SH-SY5Y (cell line): ENCODE data around the gene BORCS5.

Experiments
- GATA2 ChIP-seq: IDR thresholded peaks from 2 replicates; pipeline ENCODE4 v1.6.1; 2011; ENCODE audit warnings: mild to moderate bottlenecking, low read depth, low read length
- GATA3 ChIP-seq: IDR thresholded peaks from 2 replicates; pipeline ENCODE4 v1.6.1; 2011; ENCODE audit warnings: low read depth, mild to moderate bottlenecking, low read length, moderate library complexity

GRCh38 chr12:12331896-12332295 is 25.0 kb upstream of the BORCS5 start:
- no peak for TF ChIP-seq GATA2
- TF ChIP-seq GATA3, result no peak
